Measurements from ENCODE around the gene NRXN2.

Gene NRXN2

GRCh38 chr11:64722141-64723065, 594 bp downstream of the NRXN2 start:
- DNase-seq (ENCODE audit: low read depth in 2 of 3, low spot score in 2 of 3) = no peak

GRCh38 chr11:64721359-64721699, 1.7 kb downstream of the NRXN2 start:
- no peak for DNase-seq (ENCODE audit: low read depth in 2 of 3, low spot score in 2 of 3)

GRCh38 chr11:64720640-64721358, 2.2 kb downstream of the NRXN2 start:
- no peak for DNase-seq (ENCODE audit: low read depth in 2 of 3, low spot score in 2 of 3)

GRCh38 chr11:64720167-64720566, 2.8 kb downstream of the NRXN2 start:
- DNase-seq (ENCODE audit: low read depth in 2 of 3, low spot score in 2 of 3) = no peak

GRCh38 chr11:64719406-64719805, 3.6 kb downstream of the NRXN2 start:
- DNase-seq (ENCODE audit: low read depth in 2 of 3, low spot score in 2 of 3) = no peak

- DNase-seq (ENCODE audit: low read depth in 2 of 3, low spot score in 2 of 3) = no peak
Measured at GRCh38 chr11:64718780-64719124, 4.2 kb downstream of the NRXN2 start.

- DNase-seq (ENCODE audit: low read depth in 2 of 3, low spot score in 2 of 3) = no peak
Measured at GRCh38 chr11:64718084-64718779, 4.8 kb downstream of the NRXN2 start.

GRCh38 chr11:64717268-64717578, 5.8 kb downstream of the NRXN2 start:
- DNase-seq (ENCODE audit: low read depth in 2 of 3, low spot score in 2 of 3) = no peak

- DNase-seq (ENCODE audit: low read depth in 2 of 3, low spot score in 2 of 3) = no peak
Measured at GRCh38 chr11:64716473-64717267, 6.3 kb downstream of the NRXN2 start.

GRCh38 chr11:64715756-64716472, 7.1 kb downstream of the NRXN2 start:
- no peak for DNase-seq (ENCODE audit: low read depth in 2 of 3, low spot score in 2 of 3)

- no peak for DNase-seq (ENCODE audit: low read depth in 2 of 3, low spot score in 2 of 3)
Measured at GRCh38 chr11:64715110-64715509, 7.9 kb downstream of the NRXN2 start.

- DNase-seq (ENCODE audit: low read depth in 2 of 3, low spot score in 2 of 3) = no peak
Measured at GRCh38 chr11:64714666-64715065, 8.3 kb downstream of the NRXN2 start.

- DNase-seq (ENCODE audit: low read depth in 2 of 3, low spot score in 2 of 3) = no peak
Measured at GRCh38 chr11:64713781-64714363, 9.1 kb downstream of the NRXN2 start.

GRCh38 chr11:64713016-64713707, 9.8 kb downstream of the NRXN2 start:
- DNase-seq (ENCODE audit: low read depth in 2 of 3, low spot score in 2 of 3) = no peak

- no peak for DNase-seq (ENCODE audit: low read depth in 2 of 3, low spot score in 2 of 3)
Measured at GRCh38 chr11:64712430-64713015, 10.5 kb downstream of the NRXN2 start.

- DNase-seq (ENCODE audit: low read depth in 2 of 3, low spot score in 2 of 3) = no peak
Measured at GRCh38 chr11:64711956-64712362, 11.0 kb downstream of the NRXN2 start.

GRCh38 chr11:64711138-64711955, 11.7 kb downstream of the NRXN2 start:
- DNase-seq (ENCODE audit: low read depth in 2 of 3, low spot score in 2 of 3) = no peak

- no peak for DNase-seq (ENCODE audit: low read depth in 2 of 3, low spot score in 2 of 3)
Measured at GRCh38 chr11:64710418-64711137, 12.4 kb downstream of the NRXN2 start.

Measured in activated CD8-positive, alpha-beta memory T cell treated with anti-CD3 and anti-CD28 coated beads for 48 hours (primary cell).